Breast epithelium (tissue), 4 donors: Measurements from ENCODE around the gene ADGRF4. TPM values are rescaled to one million over a fixed set of nuclear protein-coding genes. Genes with fewer than 3 reads are reported as not detected.
A peak's percentile ranks its signal among the peaks of the same experiment; 100 is the strongest.

Experiments
- DNase-seq, 2 donors: peaks; one replicate each; pipeline ENCODE4 v3.0.0-alpha.2; 2019; ENCODE audit warnings: low spot score in 2 of 2
- H3K27ac ChIP-seq, 2 donors: fragments of 200-600 bp; sonication (generic) in 1 of 2; one replicate each; pipeline ENCODE4 v1.5.1; 2016 to 2019; ENCODE audit warnings: mild to moderate bottlenecking in 1 of 2
- H3K27me3 ChIP-seq, 2 donors: fragments of 200-600 bp; sonication (generic) in 1 of 2; one replicate each; pipeline versions ENCODE4 v1.5.1 to v1.6.0; 2017 to 2019; ENCODE audit warnings: control low read depth in 1 of 2, mild to moderate bottlenecking in 1 of 2
- H3K36me3 ChIP-seq: fragments of 200-600 bp; one replicate; pipeline ENCODE4 v1.5.1; 2019
- H3K4me1 ChIP-seq, 2 donors: fragments of 200-600 bp; sonication (generic); one replicate each; pipeline ENCODE4 v1.5.1; 2016 to 2019; ENCODE audit warnings: control low read depth in 1 of 2
- H3K4me3 ChIP-seq, 3 donors: fragments of 200-600 bp; sonication (generic); 1 replicate in 2 of 3; 2 replicates in 1 of 3; pipeline ENCODE4 v1.5.1; 2016 to 2019; ENCODE audit warnings: mild to moderate bottlenecking in 3 of 3, moderate library complexity in 2 of 3
- H3K9me3 ChIP-seq, 2 donors: fragments of 200-600 bp; sonication (generic) in 1 of 2; one replicate each; pipeline ENCODE4 v1.5.1; 2016 to 2019; ENCODE audit warnings: control low read depth in 1 of 2
- CTCF ChIP-seq, 3 donors: fragments of 450-650 bp; IDR thresholded peaks; one replicate each; pipeline ENCODE4 v1.5.1; 2016 to 2017; ENCODE audit warnings: antibody characterized with exemption in 3 of 3, mild to moderate bottlenecking in 3 of 3, moderate library complexity in 3 of 3
- POLR2A ChIP-seq: fragments of 450-650 bp; IDR thresholded peaks from one replicate; pipeline ENCODE4 v1.6.1; 2016; ENCODE audit warnings: antibody characterized with exemption, mild to moderate bottlenecking, moderate library complexity
- POLR2AphosphoS5 ChIP-seq, 3 donors: sonication (generic); formaldehyde crosslinking; IDR thresholded peaks; one replicate each; pipeline ENCODE4 v1.6.1; 2017; ENCODE audit warnings: antibody characterized with exemption in 3 of 3
- intact Hi-C: fragments of 100-400 bp; cut with DNase I; formaldehyde crosslinking; loops from one replicate; pipeline ENCODE4 v1.15.1; 2023; ENCODE audit warnings: low total_unique reads
- total RNA-seq, 3 donors: library from RNA; depleted of rRNA; stranded (reverse); fragments of >200 nt; gene quantifications; one replicate each; pipeline ENCODE4 v1.1.0, GENCODE V29; 2016

Gene ADGRF4
- total RNA-seq, 3 donors from 2014 or later: 0.15 to 0.16 TPM; not detected in 1

- intact Hi-C loops: no loop called here
- Histone ChIP-seq H3K27me3 (no peaks in the 10 kb centered on the region), H3K27ac (no peak overlapping the region), H3K9me3 (no peaks in the 10 kb centered on the region), H3K4me3 (no peak overlapping the region), H3K36me3 (no peaks in the 10 kb centered on the region), H3K4me1 (no peaks in the 10 kb centered on the region)
- TF ChIP-seq POLR2A (no peak), CTCF (IDR thresholded peaks at IDR 0.05) (no peak), POLR2AphosphoS5 (IDR thresholded peaks at IDR 0.05) (no peak)
- no peak for DNase-seq
Measured at GRCh38 chr6:47729457-47729856, 31.1 kb downstream of the ADGRF4 start.

GRCh38 chr6:47733879-47734558 lies 35.6 kb downstream of the ADGRF4 start:
- intact Hi-C loops: no loop called here
- Histone ChIP-seq H3K4me1 (no peaks in the 10 kb centered on the region), H3K9me3 (no peaks in the 10 kb centered on the region), H3K36me3 (no peaks in the 10 kb centered on the region), H3K4me3 (no peak overlapping the region), H3K27me3 (no peaks in the 10 kb centered on the region), H3K27ac (no peak overlapping the region)
- TF ChIP-seq POLR2AphosphoS5 (IDR thresholded peaks at IDR 0.05) (no peak), CTCF (IDR thresholded peaks at IDR 0.05) (peak; percentile 13 to 47 (median 34))
- no peak for DNase-seq

- no peaks in the 10 kb centered on the region for H3K9me3 ChIP-seq
- TF ChIP-seq CTCF (IDR thresholded peaks at IDR 0.05) (no peak), POLR2AphosphoS5 (IDR thresholded peaks at IDR 0.05) (no peak), POLR2A (no peak)
- H3K4me3 ChIP-seq: no peak overlapping the region
- H3K27ac ChIP-seq: no peak overlapping the region
- DNase-seq: no peak
- H3K27me3 ChIP-seq: no peaks in the 10 kb centered on the region
- H3K36me3 ChIP-seq: no peaks in the 10 kb centered on the region
- H3K4me1 ChIP-seq: no peaks in the 10 kb centered on the region
- intact Hi-C loops: no loop called here
Measured at GRCh38 chr6:47734831-47735481, 36.6 kb downstream of the ADGRF4 start.

DNA sequence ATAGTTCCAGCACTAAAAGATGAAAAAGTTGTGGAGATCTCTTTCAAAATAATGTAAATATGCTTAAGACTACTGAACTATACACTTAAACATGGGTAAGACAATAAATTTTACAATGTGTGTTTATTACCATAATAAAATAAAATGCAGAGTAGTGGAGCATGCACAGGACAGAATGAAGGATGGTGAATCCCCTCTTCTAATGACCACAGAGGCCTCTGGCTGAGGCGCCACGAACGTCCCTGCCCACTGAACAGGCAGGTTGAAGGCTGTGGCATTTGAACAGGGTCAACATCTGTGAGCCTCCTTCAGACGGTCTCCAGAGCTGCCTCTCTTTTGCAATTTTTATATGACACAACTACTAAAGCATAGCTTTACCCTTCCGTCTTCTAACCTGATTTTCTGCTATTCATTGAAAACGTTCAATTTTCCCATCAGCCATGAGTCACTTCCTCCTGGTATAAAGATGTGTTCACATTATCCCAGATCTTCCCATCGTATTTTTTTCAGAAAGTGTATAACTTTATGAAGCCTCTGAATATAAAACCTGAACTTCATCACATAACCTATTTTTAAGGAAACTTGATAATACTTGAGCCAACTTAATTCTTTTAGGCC lies 37.8 kb downstream of the ADGRF4 start:
- no peaks in the 10 kb centered on the region for H3K27me3 ChIP-seq
- no peaks in the 10 kb centered on the region for H3K36me3 ChIP-seq
- H3K4me3 ChIP-seq: no peak overlapping the region
- no peaks in the 10 kb centered on the region for H3K9me3 ChIP-seq
- TF ChIP-seq CTCF (IDR thresholded peaks at IDR 0.05) (no peak), POLR2A (no peak), POLR2AphosphoS5 (IDR thresholded peaks at IDR 0.05) (no peak)
- H3K27ac ChIP-seq: no peak overlapping the region
- intact Hi-C loops: no loop called here
- DNase-seq: no peak
- no peaks in the 10 kb centered on the region for H3K4me1 ChIP-seq

DNA sequence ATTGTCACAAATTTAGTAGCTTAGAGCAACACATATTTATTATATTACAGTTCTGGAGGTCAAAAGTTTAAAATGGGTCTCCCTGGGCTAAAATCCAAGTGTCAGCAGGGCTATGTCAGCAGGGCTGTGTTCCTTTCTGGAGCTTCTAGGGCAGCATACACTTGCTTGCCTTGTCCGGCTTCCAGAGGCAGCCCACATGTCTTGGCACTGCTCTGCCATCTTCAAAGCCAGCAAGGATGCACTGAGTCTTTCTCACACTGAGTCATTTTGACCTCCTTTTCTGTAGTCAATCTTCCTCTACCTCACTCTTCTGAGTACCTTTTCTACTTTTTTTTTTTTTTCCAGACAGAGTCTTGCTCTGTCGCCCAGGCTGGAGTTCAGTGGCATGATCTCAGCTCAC lies 39.0 kb downstream of the ADGRF4 start:
- Histone ChIP-seq H3K27me3 (no peaks in the 10 kb centered on the region), H3K27ac (no peak overlapping the region), H3K36me3 (no peaks in the 10 kb centered on the region), H3K9me3 (no peaks in the 10 kb centered on the region), H3K4me1 (no peaks in the 10 kb centered on the region), H3K4me3 (no peak overlapping the region)
- intact Hi-C loops: no loop called here
- DNase-seq: no peak
- TF ChIP-seq POLR2AphosphoS5 (IDR thresholded peaks at IDR 0.05): no peak
- no peak for TF ChIP-seq CTCF (IDR thresholded peaks at IDR 0.05)
- TF ChIP-seq POLR2A: no peak
